Measurements from ENCODE around the gene RSPRY1.

Gene RSPRY1

GRCh38 chr16:57152096-57153093 is 33.7 kb upstream of the RSPRY1 start:
- no peak for DNase-seq (ENCODE audit: low read depth)

DNA sequence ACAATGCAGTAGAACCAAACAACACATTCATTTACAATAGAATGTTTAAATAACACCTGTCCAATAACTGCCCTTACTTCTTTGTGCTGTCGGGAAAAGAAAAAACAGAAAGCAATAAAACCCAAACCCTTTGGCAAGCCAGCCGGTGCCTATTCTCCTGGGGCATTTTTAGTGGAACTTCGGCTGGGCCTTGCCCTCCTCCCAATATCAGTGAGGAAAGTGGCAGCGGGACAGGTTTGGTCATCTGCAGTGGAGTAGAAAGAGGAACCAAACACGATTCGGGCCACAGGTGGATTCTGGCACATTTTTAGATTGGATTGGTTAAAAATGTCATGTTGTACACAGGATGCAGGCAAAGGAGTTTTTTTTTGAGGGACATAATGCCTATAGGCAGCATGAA is 32.3 kb upstream of the RSPRY1 start:
- DNase-seq (ENCODE audit: low read depth), result no peak

- no peak for DNase-seq (ENCODE audit: low read depth)
Observed at GRCh38 chr16:57155702-57156350, 30.3 kb upstream of the RSPRY1 start.

DNA sequence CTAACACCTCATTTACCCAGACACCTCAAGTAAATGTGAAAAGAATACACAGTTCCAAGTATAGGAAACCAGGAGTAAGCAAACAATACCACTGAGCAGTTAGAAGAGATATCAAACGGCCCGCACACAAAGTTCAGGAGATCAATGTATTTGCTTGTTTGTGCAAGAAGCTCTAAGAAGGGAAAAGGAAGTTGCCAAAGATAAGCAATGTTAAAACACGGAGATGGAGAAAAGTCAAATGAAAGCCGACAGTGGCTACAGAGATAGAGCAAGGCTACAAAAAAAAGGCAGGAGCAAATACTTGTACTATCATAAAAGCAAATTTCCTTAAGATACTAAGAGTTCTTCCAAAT is 29.8 kb upstream of the RSPRY1 start:
- no peak for DNase-seq (ENCODE audit: low read depth)

GRCh38 chr16:57157533-57157932 is 28.6 kb upstream of the RSPRY1 start:
- no peak for DNase-seq (ENCODE audit: low read depth)

GRCh38 chr16:57159447-57159846 is 26.7 kb upstream of the RSPRY1 start:
- DNase-seq (ENCODE audit: low read depth), result no peak

GRCh38 chr16:57163842-57164241 is 22.3 kb upstream of the RSPRY1 start:
- DNase-seq (ENCODE audit: low read depth), result no peak

DNA sequence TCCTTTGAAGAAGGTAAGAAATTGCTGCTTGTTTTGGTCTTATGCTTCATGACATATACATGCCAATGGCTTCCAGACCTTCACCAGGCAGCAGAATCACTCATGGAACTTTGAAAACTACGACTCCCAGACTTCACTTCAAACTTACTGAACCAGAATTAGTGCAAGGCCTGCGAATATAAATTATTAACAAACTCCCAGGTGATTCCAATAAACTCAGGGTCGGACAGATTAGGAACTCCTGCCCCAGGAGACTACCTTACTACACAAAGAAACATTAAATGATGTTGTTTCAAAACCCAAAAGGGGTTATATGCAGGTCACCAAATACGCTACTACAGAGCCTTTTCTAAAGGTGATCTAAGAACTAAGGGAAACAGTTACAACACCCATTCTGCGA is 20.6 kb upstream of the RSPRY1 start:
- DNase-seq (ENCODE audit: low read depth), result no peak

DNA sequence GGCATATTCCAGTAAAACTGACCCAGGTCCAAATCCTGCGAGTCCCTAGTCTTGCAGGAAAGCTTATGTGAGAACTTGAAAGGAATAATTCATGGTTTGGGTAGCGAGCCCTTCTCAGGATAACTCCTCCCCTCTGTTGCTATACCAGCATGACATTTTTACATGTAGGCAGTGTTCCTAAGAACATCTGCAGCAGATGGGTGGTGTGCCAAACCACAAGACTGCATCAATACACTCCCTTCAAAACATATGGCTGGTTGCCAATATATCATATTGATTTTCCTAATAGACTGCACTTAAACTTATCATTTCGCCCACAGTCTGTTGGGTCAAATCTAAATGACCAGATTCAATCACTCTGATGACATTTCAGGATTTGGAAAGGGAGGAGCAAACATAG is 20.2 kb upstream of the RSPRY1 start:
- no peak for DNase-seq (ENCODE audit: low read depth)

DNA sequence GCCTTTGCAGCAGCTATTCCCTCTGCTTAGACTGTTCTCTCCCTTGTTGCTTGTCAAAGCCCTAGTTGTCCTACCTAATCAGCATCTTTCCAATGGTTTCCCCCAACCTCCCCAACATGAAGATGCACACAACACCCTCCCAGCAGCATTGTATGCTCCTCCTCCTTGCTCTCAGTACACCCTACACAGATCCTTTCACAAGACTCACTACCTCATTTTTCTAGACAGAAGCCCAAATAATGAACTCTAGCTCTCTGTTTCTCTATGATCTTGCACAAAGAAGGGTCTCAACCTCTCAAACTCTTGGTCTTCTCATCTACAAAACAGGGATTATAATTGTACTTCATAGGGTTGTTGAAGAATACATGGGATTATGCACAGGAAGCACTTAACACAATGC is 19.7 kb upstream of the RSPRY1 start:
- DNase-seq (ENCODE audit: low read depth), result no peak

DNA sequence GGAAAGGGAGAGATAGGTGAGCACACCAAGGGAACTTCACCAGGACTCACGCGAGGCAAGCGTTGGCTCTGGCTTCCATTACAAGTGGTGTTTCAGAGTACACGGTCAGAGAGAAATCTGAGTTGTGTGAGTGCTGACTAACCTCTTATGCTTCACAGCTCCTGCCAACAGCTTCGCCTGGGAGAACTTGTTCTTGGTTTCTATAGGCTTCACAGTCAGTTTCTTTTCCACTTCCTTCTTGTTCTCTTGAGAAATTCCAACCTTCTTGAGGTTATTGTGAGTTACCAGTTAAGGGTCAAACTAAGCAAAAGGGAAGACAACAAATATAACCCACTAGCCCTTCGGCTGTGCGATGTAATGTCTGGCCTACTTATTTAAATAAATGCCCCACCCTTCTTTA is 19.2 kb upstream of the RSPRY1 start:
- no peak for DNase-seq (ENCODE audit: low read depth)

DNA sequence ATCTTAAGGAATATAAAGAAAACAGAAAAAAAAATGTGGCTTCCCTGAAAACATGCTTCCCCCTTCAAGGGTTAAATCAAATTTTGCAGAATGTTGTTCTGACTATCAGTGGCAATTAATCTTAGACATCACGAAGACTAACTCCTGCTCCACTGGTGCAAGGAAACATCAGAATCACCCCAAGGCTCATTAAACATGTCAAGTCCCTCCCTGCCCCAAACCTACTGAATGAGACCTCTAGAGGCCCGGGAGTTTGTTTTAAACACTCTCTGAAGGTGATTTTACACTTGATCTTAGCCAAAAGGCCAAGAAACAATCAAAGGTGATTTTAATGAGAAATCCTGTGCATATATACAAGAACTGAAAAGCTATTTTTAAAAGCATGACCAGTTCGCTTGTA is 18.6 kb upstream of the RSPRY1 start:
- DNase-seq (ENCODE audit: low read depth), result no peak

DNA sequence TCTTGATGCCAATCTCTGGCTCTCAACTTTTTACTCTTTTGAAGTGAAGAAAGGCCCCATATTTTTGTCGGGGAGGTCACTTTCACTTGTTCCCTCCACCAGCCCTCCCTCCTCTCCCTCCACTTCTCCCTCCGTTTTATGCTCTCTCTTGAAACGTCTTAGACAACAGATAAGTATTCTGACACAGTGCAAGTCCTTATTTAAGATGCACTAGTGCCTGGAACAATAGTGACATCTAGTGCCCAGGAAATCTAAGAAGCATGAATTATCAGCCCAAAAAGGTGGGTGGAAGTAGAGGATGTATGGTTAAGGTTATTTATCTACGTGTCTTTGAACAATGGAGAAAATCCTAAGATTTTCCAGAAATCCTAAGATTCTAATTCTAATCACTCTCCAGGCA is 18.2 kb upstream of the RSPRY1 start:
- no peak for DNase-seq (ENCODE audit: low read depth)

DNA sequence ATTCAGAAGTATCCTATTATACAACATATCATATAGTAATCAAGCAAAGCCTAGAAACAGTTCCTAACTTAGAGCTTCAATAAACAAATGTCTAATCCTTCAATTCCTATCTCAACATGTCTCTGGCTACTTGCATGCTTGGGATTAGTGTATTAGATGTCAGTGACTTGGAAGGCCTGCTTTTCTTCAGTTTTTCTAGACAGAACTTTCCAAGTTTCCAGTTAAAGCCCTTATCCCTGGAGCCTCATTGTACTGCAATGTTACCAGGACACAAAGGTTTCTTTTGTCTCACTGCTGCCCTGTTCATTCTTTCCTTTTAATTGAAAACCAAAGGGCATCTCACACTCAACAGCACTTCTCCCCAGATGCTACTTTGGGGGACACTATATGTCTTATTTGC is 16.8 kb upstream of the RSPRY1 start:
- no peak for DNase-seq (ENCODE audit: low read depth)

DNA sequence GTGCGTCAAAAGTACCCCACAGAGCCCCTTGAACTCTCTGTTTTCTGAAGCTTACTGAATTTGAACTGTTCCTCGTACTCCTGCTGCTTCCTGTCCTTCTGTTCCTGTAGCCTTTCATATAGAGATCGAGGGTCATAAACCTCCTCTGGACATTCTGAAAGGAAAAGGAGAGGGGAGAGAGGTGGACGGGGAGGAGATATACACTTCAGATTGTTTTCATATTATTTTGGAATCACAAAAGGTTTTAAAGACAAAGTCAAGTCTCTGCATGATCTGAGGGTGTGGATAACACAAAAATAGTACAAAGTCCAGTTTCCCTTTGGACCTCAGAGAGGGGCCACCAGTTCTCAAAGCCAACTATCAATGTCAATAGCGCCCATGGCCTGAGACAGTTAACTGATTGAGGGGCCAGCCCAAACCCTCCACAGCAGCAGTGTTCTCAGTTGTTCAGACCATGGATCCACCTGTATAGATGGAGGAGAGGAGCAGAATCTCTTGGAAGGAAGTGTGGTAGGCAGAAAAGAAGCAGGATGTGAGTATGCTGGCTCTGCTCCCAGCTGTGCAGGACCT is 13.3 kb upstream of the RSPRY1 start:
- no peak for DNase-seq (ENCODE audit: low read depth)

- DNase-seq (ENCODE audit: low read depth), result no peak
Observed at GRCh38 chr16:57175896-57176295, 10.2 kb upstream of the RSPRY1 start.

GRCh38 chr16:57178196-57178595 is 7.9 kb upstream of the RSPRY1 start:
- DNase-seq (ENCODE audit: low read depth), result no peak

- DNase-seq (ENCODE audit: low read depth), result no peak
Observed at GRCh38 chr16:57178793-57179212, 7.3 kb upstream of the RSPRY1 start.

DNA sequence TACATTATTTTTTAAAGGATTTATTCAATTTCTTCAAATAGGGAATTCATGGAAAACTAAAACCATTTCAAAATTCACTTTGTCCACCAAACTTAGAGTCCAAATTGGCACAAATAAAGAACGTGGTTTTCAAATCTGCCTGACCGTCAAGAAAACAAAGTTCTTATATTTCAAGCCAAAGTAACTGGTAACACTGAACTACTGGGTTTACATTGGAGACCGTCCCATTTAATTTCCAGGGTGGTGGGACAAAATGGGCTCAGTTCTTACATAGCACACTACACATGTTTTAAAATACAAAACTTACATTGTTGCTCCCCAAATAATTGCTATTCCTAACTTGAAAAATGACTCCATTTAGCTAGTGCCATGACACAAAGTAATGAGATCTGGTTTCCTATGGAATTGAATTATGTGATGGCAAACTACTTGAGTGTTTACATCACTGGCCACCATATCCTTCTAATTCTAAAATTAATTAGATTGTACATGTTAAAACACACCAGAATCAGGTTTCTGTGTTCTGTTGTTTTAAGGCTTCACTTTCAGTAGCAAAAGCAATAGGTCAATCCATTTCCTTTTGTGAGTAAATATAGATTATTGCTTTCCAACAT is 6.8 kb upstream of the RSPRY1 start:
- DNase-seq (ENCODE audit: low read depth), result no peak

GRCh38 chr16:57184113-57184512 is 2.0 kb upstream of the RSPRY1 start:
- no peak for DNase-seq (ENCODE audit: low read depth)

DNA sequence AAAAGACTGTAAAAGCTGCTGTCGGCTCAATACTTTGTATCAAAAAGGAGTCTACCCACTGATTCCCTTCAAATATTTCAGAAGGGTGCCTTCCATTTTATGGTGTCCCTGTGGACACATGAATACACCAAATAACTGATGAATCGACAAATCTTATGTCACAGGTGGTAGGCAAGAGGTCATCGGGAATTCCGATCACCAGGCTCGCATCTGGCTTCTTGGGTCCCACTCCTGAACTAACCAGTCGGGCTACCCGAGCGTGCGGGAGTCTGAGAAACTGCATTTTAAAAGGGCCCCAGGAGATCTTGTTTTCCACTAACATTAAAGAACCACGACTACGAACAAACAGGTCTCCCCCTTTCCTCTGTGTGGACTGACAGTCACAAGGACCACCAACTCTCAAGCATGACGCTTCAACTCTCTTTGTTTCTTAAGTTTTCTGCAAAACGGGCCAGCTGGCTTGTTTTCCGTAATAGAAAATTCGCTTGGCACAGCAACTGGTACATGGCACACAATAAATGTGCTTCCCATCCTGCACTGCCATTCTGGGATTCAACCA is 1.2 kb upstream of the RSPRY1 start:
- DNase-seq (ENCODE audit: low read depth), result no peak

DNA sequence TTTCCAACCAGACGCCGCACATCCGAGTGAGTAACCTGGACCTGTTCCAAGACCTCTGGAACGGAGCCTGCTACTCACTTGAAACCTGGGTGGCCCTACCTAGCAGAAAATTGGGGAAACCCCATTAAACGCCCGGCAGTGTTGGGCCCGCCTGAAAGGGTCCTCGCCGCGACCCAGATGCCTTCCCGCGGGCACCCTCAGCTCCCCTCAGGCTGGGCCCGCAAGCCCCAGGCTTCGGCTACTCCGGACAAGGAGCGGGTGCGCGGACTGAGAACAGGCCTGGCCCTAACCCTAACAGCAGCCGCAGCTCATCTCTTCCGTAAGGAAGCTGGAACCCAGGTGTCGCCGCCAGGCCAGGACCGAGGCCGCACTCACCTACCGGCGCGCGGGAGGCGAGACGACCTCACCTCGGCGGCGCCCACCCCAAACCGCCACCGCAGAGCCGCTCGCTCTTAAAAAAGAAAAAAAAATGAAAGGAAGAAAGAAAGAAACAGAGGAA is 634 bp upstream of the RSPRY1 start:
- peak; percentile 13 for DNase-seq (ENCODE audit: low read depth)
